ENCODE measurements around the gene MYB.

MYB gene

GRCh38 chr6:135250751-135251497 lies 69.8 kb downstream of the MYB start:
- peak; percentile 69 for DNase-seq (ENCODE audit: low read depth, low spot score)

GRCh38 chr6:135251498-135252441 lies 70.7 kb downstream of the MYB start:
- DNase-seq (ENCODE audit: low read depth, low spot score), result no peak

- no peak for DNase-seq (ENCODE audit: low read depth, low spot score)
Measured at GRCh38 chr6:135254471-135254870, 73.4 kb downstream of the MYB start.

GRCh38 chr6:135256866-135257265 lies 75.8 kb downstream of the MYB start:
- no peak for DNase-seq (ENCODE audit: low read depth, low spot score)

GRCh38 chr6:135257631-135258405 lies 76.7 kb downstream of the MYB start:
- no peak for DNase-seq (ENCODE audit: low read depth, low spot score)

GRCh38 chr6:135258970-135259369 lies 77.9 kb downstream of the MYB start:
- no peak for DNase-seq (ENCODE audit: low read depth, low spot score)

GRCh38 chr6:135260612-135261011 lies 79.5 kb downstream of the MYB start:
- DNase-seq (ENCODE audit: low read depth, low spot score), result no peak

GRCh38 chr6:135261872-135262725 lies 81.0 kb downstream of the MYB start:
- DNase-seq (ENCODE audit: low read depth, low spot score), result no peak

GRCh38 chr6:135265278-135265677 lies 84.2 kb downstream of the MYB start:
- no peak for DNase-seq (ENCODE audit: low read depth, low spot score)

GRCh38 chr6:135266675-135267074 lies 85.6 kb downstream of the MYB start:
- no peak for DNase-seq (ENCODE audit: low read depth, low spot score)

GRCh38 chr6:135267085-135267484 lies 86.0 kb downstream of the MYB start:
- no peak for DNase-seq (ENCODE audit: low read depth, low spot score)

- no peak for DNase-seq (ENCODE audit: low read depth, low spot score)
Measured at GRCh38 chr6:135268263-135268662, 87.2 kb downstream of the MYB start.

GRCh38 chr6:135268740-135269139 lies 87.6 kb downstream of the MYB start:
- DNase-seq (ENCODE audit: low read depth, low spot score), result no peak
